ENCODE results near the gene CD209. TPM values are rescaled to one million over a fixed set of nuclear protein-coding genes. Genes with fewer than 3 reads are reported as not detected.
"Not testable (repeated sequence)": the region's sequence is repeated elsewhere in the genome, so short reads cannot be mapped to it uniquely, and the experiment has no call there.

CD209 gene
- total RNA-seq, 1 experiment from 2014 or later = not detected

DNA sequence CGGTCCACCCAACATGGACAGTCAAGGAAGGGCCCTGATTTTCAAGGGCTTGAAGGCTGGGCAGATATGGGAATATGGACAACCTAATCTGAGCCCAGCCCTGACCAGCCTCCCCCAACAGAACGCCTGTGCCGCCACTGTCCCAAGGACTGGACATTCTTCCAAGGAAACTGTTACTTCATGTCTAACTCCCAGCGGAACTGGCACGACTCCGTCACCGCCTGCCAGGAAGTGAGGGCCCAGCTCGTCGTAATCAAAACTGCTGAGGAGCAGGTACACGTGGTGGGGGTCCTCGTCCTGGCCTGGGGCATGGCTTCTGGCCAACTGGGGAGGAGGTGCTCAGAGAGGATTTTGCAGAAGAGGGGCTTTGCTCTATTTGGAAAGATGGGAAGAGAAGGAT, 19.2 kb upstream of the CD209 start:
- POLR2A ChIA-PET = no interaction called here
- no TSS peak for BruUV-seq (replicated peaks)
- no peak overlapping the region for H3K4me3 Mint-ChIP-seq (ENCODE audit: unreplicated experiment)
- H3K27me3 ChIP-seq (replicated peaks; ENCODE audit: control insufficient read depth, insufficient read depth, low read length) = no peaks in the 10 kb centered on the region
- peaks cover 6% of the 10 kb centered on the region for H3K27me3 Mint-ChIP-seq (ENCODE audit: insufficient read depth, unreplicated experiment)
- TF ChIP-seq, protein P1, sequence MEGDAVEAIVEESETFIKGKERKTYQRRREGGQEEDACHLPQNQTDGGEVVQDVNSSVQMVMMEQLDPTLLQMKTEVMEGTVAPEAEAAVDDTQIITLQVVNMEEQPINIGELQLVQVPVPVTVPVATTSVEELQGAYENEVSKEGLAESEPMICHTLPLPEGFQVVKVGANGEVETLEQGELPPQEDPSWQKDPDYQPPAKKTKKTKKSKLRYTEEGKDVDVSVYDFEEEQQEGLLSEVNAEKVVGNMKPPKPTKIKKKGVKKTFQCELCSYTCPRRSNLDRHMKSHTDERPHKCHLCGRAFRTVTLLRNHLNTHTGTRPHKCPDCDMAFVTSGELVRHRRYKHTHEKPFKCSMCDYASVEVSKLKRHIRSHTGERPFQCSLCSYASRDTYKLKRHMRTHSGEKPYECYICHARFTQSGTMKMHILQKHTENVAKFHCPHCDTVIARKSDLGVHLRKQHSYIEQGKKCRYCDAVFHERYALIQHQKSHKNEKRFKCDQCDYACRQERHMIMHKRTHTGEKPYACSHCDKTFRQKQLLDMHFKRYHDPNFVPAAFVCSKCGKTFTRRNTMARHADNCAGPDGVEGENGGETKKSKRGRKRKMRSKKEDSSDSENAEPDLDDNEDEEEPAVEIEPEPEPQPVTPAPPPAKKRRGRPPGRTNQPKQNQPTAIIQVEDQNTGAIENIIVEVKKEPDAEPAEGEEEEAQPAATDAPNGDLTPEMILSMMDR (IDR thresholded peaks at IDR 0.05; ENCODE audit: insufficient read depth in 1 of 2, low read depth in 1 of 2, low read length in 1 of 2, severe bottlenecking in 1 of 2, unreplicated experiment in 1 of 2) = no peak
- H3K9me3 ChIP-seq = no peaks in the 10 kb centered on the region
- no peak for DNase-seq
- intact Hi-C loops (cut with micrococcal nuclease; ENCODE audit: unreplicated experiment) = no loop called here
- no peak overlapping the region for H3K27ac Mint-ChIP-seq (ENCODE audit: unreplicated experiment)
- CTCF ChIA-PET = no interaction called here
- H3K36me3 ChIP-seq (ENCODE audit: control insufficient read depth, insufficient read depth, low read length) = no peaks in the 10 kb centered on the region
- H3K4me1 Mint-ChIP-seq (ENCODE audit: low read depth, unreplicated experiment) = no peaks in the 10 kb centered on the region
- H3K9me3 Mint-ChIP-seq (ENCODE audit: unreplicated experiment) = no peaks in the 10 kb centered on the region
- no peaks in the 10 kb centered on the region for H3K36me3 Mint-ChIP-seq (ENCODE audit: insufficient read depth, unreplicated experiment)
- H3K4me3 ChIP-seq (ENCODE audit: low read depth, low read length) = no peak overlapping the region
- H3K4me1 ChIP-seq = no peaks in the 10 kb centered on the region

DNA sequence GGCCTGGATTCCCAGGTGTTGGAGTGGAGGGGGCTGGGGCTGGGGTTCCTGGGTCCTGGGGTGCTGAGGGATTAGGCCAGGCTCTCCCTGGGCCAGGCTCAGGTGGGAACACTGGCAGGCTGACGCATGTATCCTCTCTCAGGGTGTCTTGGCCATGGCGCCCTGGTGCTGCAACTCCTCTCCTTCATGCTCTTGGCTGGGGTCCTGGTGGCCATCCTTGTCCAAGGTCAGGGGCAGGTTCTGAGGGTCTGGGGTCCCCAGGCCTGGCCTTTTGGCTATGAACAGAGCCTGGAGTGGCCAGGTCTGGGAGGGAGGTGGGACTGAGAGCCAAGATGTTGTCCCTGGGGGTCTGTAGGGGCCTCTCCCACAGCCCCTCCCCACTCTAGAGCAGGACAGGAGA, 17.7 kb upstream of the CD209 start:
- POLR2A ChIA-PET; H3K27ac Mint-ChIP-seq (ENCODE audit: unreplicated experiment); H3K4me1 Mint-ChIP-seq (ENCODE audit: low read depth, unreplicated experiment); H3K36me3 ChIP-seq (ENCODE audit: control insufficient read depth, insufficient read depth, low read length); H3K36me3 Mint-ChIP-seq (ENCODE audit: insufficient read depth, unreplicated experiment); BruUV-seq (replicated peaks); H3K27me3 ChIP-seq (replicated peaks; ENCODE audit: control insufficient read depth, insufficient read depth, low read length); H3K27me3 Mint-ChIP-seq (ENCODE audit: insufficient read depth, unreplicated experiment); intact Hi-C loops (cut with micrococcal nuclease; ENCODE audit: unreplicated experiment); H3K4me3 Mint-ChIP-seq (ENCODE audit: unreplicated experiment); CTCF ChIA-PET; DNase-seq; H3K9me3 Mint-ChIP-seq (ENCODE audit: unreplicated experiment); H3K9me3 ChIP-seq; H3K4me1 ChIP-seq; H3K4me3 ChIP-seq (ENCODE audit: low read depth, low read length): not testable (repeated sequence)

DNA sequence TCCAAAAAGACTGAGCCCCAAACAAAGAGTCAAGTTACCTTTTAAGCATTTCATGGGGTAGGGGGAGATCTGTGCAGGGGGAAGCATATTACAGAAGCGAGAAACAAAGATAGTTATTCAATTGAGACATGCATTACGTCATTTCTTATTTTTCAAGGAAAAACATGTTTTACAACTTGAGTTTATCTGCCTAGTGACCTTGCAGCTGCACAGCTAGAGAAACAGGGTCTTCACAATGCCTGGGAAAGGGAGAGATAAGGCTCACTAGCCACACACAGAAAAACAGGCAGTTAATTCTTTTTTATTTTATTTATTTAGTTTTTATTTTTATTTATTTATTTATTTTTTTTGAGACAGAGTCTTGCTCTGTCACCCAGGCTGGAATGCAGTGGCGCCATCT, 16.8 kb upstream of the CD209 start:
- H3K36me3 ChIP-seq (ENCODE audit: control insufficient read depth, insufficient read depth, low read length); H3K27me3 Mint-ChIP-seq (ENCODE audit: insufficient read depth, unreplicated experiment); H3K27ac Mint-ChIP-seq (ENCODE audit: unreplicated experiment); H3K4me3 Mint-ChIP-seq (ENCODE audit: unreplicated experiment); H3K4me3 ChIP-seq (ENCODE audit: low read depth, low read length); CTCF ChIA-PET; H3K9me3 ChIP-seq; H3K4me1 ChIP-seq; DNase-seq; BruUV-seq (replicated peaks); H3K27me3 ChIP-seq (replicated peaks; ENCODE audit: control insufficient read depth, insufficient read depth, low read length); H3K36me3 Mint-ChIP-seq (ENCODE audit: insufficient read depth, unreplicated experiment); H3K9me3 Mint-ChIP-seq (ENCODE audit: unreplicated experiment); intact Hi-C loops (cut with micrococcal nuclease; ENCODE audit: unreplicated experiment); POLR2A ChIA-PET; H3K4me1 Mint-ChIP-seq (ENCODE audit: low read depth, unreplicated experiment): not testable (repeated sequence)

DNA sequence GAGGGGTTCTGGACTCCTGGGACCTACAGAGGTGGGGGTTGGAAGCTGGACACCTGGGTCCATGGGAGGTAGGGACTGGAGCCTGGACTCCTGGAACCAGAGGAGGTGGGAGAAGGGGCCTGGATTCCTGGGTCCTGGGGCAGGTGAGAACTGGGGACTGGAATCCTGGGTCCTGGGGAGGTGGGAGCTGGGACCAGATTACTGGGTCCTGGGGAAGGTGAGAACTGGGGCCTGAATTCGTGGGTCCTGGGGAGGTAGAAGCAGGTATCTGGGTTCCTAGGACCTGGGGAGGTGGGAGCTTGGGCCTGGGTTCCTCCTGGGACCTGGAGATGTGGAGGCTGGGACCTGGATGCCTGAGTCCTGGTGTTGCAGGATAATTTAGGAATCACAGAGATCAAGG, 16.4 kb upstream of the CD209 start:
- intact Hi-C loops (cut with micrococcal nuclease; ENCODE audit: unreplicated experiment) = no loop called here

More for the DNA sequence above, 16.4 kb upstream of the CD209 start:
- no peak overlapping the region for H3K27ac Mint-ChIP-seq (ENCODE audit: unreplicated experiment)
- no peaks in the 10 kb centered on the region for H3K36me3 ChIP-seq (ENCODE audit: control insufficient read depth, insufficient read depth, low read length)
- TF ChIP-seq, protein P1 (IDR thresholded peaks at IDR 0.05; ENCODE audit: insufficient read depth in 1 of 2, low read depth in 1 of 2, low read length in 1 of 2, severe bottlenecking in 1 of 2, unreplicated experiment in 1 of 2) = no peak
- peaks cover 6% of the 10 kb centered on the region for H3K27me3 Mint-ChIP-seq (ENCODE audit: insufficient read depth, unreplicated experiment)
- peaks cover 14% of the 10 kb centered on the region for H3K9me3 ChIP-seq
- no peaks in the 10 kb centered on the region for H3K27me3 ChIP-seq (replicated peaks; ENCODE audit: control insufficient read depth, insufficient read depth, low read length)
- H3K4me3 Mint-ChIP-seq (ENCODE audit: unreplicated experiment) = no peak overlapping the region
- no peaks in the 10 kb centered on the region for H3K4me1 ChIP-seq
- H3K36me3 Mint-ChIP-seq (ENCODE audit: insufficient read depth, unreplicated experiment) = no peaks in the 10 kb centered on the region
- DNase-seq = no peak
- H3K4me1 Mint-ChIP-seq (ENCODE audit: low read depth, unreplicated experiment) = no peaks in the 10 kb centered on the region
- no TSS peak for BruUV-seq (replicated peaks)
- peaks cover 13% of the 10 kb centered on the region for H3K9me3 Mint-ChIP-seq (ENCODE audit: unreplicated experiment)
- ChIA-PET POLR2A (no interaction called here), CTCF (no interaction called here)
- H3K4me3 ChIP-seq (ENCODE audit: low read depth, low read length) = no peak overlapping the region
